Activated CD4-positive, alpha-beta memory T cell treated with anti-CD3 and anti-CD28 coated beads, Interleukin-2, amount 10 ng/mL, durations not matched to agents 7 days and 5 days (primary cell): Measurements from ENCODE around the gene PRICKLE2. TPM values are rescaled to one million over a fixed set of nuclear protein-coding genes. Genes with fewer than 3 reads are reported as not detected.
"Not testable (repeated sequence)": the region's sequence is repeated elsewhere in the genome, so short reads cannot be mapped to it uniquely, and the experiment has no call there.

ENCODE experiments used
- CTCF ChIA-PET: fragments of 350-600 bp; sonication (Branson Sonifier 250); formaldehyde crosslinking; loops from one replicate; lab custom pipeline; 2021; ENCODE audit warnings: antibody characterized with exemption, inconsistent platforms; lab: Charles Lee
- POLR2A ChIA-PET: fragments of 350-600 bp; sonication (Branson Sonifier 250); formaldehyde crosslinking; loops from one replicate; lab custom pipeline; 2021; ENCODE audit warnings: antibody characterized with exemption; lab: Charles Lee
- DNase-seq: peaks from one replicate; pipeline ENCODE4 v3.0.0-alpha.2; 2020
- H3K27ac Mint-ChIP-seq: one replicate; pipeline ENCODE4 v1.8.0; 2021; ENCODE audit warnings: mild to moderate bottlenecking, mixed read lengths
- H3K27me3 Mint-ChIP-seq: one replicate; pipeline ENCODE4 v1.8.0; 2021; ENCODE audit warnings: mixed read lengths
- H3K36me3 Mint-ChIP-seq: one replicate; pipeline ENCODE4 v1.8.0; 2021; ENCODE audit warnings: low read depth, mixed read lengths
- H3K4me1 Mint-ChIP-seq: one replicate; pipeline ENCODE4 v1.8.0; 2021; ENCODE audit warnings: mixed read lengths
- H3K4me3 Mint-ChIP-seq: one replicate; pipeline ENCODE4 v1.8.0; 2021; ENCODE audit warnings: mild to moderate bottlenecking, mixed read lengths
- H3K9me3 Mint-ChIP-seq: one replicate; pipeline ENCODE4 v1.8.0; 2021; ENCODE audit warnings: mixed read lengths
- total RNA-seq, 2 experiments: library from RNA; stranded (reverse); gene quantifications; one replicate each; pipeline ENCODE4 v1.2.3, GENCODE V29; 2021

PRICKLE2 gene
- total RNA-seq, 2 experiments from 2014 or later, result not detected

GRCh38 chr3:64091501-64091900 lies 133.8 kb downstream of the PRICKLE2 start:
- POLR2A ChIA-PET, result no interaction called here
- Mint-ChIP-seq H3K27me3 (peaks cover 2% of the 10 kb centered on the region), H3K27ac (no peak overlapping the region), H3K4me1 (no peaks in the 10 kb centered on the region), H3K9me3 (no peaks in the 10 kb centered on the region), H3K4me3 (no peak overlapping the region), H3K36me3 (no peaks in the 10 kb centered on the region)
- CTCF ChIA-PET, result no interaction called here
- no peak for DNase-seq

DNA sequence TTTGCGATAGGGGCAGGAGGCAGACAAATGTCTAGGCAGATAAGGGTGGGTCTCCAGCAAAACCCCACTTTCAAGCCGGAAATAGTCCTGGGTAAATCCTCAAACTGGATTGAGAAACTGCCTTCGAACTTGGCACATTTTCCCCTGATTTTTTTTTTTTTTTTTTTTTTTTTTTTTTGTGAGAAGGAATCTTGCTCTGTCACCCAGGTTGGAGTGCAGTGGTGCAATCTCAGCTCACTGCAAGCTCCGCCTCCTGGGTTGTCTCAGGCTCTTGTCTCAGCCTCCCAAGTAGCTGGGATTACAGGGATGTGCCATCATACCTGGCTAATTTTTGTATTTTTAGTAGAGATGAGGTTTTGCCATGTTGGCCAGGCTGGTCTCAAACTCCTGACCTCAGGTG lies 135.9 kb downstream of the PRICKLE2 start:
- H3K4me1 Mint-ChIP-seq, H3K9me3 Mint-ChIP-seq, DNase-seq, H3K36me3 Mint-ChIP-seq, CTCF ChIA-PET, H3K4me3 Mint-ChIP-seq, H3K27me3 Mint-ChIP-seq, H3K27ac Mint-ChIP-seq: not testable (repeated sequence)
- POLR2A ChIA-PET, result interaction anchor here (0.6 kb wide), 1 partner anchor 412 kb away, joined by 3 read pairs; no protein-coding TSS in a partner anchor

DNA sequence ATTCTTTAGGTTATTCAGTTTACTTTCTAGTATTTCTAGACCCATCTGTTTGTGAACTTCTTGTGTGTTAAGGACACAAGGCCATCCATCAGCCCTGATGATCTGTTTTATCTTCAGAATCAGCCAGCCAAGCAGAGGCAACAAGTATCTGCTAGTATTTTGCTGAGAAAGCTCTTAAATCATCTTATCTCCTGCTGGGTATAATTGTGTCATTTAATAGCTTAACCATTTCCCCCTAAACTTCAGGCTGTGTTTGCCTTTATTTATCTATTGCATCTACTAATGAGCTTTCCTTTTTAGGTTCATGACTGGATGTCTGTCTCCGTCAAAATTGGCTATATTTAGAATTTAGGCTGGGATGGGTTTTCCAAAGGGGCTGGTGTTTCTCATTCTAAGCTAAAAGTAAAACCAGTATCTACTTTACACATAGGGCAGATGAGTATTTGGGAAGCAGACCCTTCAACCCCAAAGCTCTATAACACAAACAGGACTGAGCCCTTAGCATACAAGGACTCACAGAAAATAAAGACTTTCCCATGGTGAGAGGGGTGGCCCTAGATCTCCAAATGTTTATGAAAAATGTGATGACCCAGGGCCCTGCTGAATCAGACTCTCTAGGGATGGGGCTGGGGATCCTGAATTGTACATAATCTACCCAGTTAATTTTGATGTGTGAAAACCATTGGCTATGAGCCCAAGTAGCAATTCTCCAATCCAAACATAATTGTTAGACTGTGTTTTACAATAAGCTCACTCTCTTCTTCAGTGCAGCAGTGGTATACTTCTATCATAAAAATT lies 136.7 kb downstream of the PRICKLE2 start:
- no peak for DNase-seq
- Mint-ChIP-seq H3K9me3 (no peaks in the 10 kb centered on the region), H3K27me3 (peaks cover 5% of the 10 kb centered on the region), H3K4me3 (no peak overlapping the region), H3K27ac (no peak overlapping the region), H3K4me1 (no peaks in the 10 kb centered on the region), H3K36me3 (no peaks in the 10 kb centered on the region)
- CTCF ChIA-PET, result no interaction called here
- POLR2A ChIA-PET, result no interaction called here

- Mint-ChIP-seq H3K9me3 (no peaks in the 10 kb centered on the region), H3K27me3 (peaks cover 5% of the 10 kb centered on the region), H3K36me3 (no peaks in the 10 kb centered on the region), H3K4me1 (no peaks in the 10 kb centered on the region), H3K4me3 (no peak overlapping the region), H3K27ac (no peak overlapping the region)
- DNase-seq, result no peak
- CTCF ChIA-PET, result no interaction called here
- POLR2A ChIA-PET, result no interaction called here
These were observed 138.6 kb downstream of the PRICKLE2 start for GRCh38 chr3:64086479-64087252.

- ChIA-PET POLR2A (no interaction called here), CTCF (no interaction called here)
- H3K4me3 Mint-ChIP-seq, result no peak overlapping the region
- H3K4me1 Mint-ChIP-seq, result no peaks in the 10 kb centered on the region
- H3K27ac Mint-ChIP-seq, result no peak overlapping the region
- H3K27me3 Mint-ChIP-seq, result peaks cover 5% of the 10 kb centered on the region
- H3K9me3 Mint-ChIP-seq, result no peaks in the 10 kb centered on the region
- no peak for DNase-seq
- no peaks in the 10 kb centered on the region for H3K36me3 Mint-ChIP-seq
These were observed 140.6 kb downstream of the PRICKLE2 start for GRCh38 chr3:64084640-64085039.

DNA sequence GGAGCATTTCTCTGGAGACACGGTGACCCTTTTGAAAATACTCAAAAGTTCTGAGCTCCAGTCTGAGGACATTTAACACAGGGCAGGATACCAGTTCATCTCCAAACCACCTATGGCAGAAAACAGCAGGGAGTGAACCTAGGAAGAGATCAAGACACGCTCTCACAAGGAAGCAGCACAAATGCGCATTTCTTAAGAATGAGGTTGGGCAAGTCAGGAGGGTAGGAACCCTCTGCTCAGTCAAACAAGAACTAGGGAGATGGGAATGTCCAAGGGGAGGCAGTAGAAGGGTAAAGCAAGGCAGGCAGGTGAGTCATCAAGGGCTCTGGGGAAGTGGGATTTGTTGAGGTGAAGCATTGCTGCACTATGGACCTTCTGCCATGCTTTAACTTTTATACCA lies 141.7 kb downstream of the PRICKLE2 start:
- ChIA-PET CTCF (no interaction called here), POLR2A (no interaction called here)
- H3K4me1 Mint-ChIP-seq, result no peaks in the 10 kb centered on the region
- no peak for DNase-seq
- peaks cover 5% of the 10 kb centered on the region for H3K27me3 Mint-ChIP-seq
- H3K36me3 Mint-ChIP-seq, result no peaks in the 10 kb centered on the region
- no peaks in the 10 kb centered on the region for H3K9me3 Mint-ChIP-seq
- no peak overlapping the region for H3K4me3 Mint-ChIP-seq
- no peak overlapping the region for H3K27ac Mint-ChIP-seq

DNA sequence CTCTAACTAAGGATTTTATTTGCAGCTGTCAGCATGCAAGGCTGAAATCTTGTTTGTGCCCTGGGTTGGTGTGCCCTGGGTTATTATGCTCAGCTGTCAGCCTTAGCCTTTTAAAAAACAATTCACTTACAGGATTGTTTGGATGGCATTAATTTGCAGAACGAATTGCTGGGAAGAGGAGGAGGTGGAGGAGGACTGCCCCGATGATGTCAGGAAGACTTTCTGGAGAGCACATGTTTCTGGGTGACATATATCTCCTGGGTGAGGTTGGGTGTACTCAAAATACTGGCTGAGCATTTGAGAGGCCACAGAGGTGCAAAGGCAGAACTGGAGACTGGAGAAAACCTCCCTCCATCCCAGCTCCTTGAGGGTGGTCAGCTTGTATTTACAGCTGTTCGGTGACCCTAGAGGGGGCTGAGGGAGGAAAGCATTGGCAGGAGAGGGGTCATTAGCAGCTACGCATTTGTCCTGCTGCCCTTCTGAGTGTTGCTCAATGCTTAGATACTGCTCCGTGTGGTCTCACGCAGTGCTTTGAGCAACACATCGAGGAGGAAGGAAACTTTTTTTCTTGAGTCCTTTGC lies 142.2 kb downstream of the PRICKLE2 start:
- DNase-seq, result no peak
- ChIA-PET POLR2A (no interaction called here), CTCF (no interaction called here)
- no peaks in the 10 kb centered on the region for H3K9me3 Mint-ChIP-seq
- H3K36me3 Mint-ChIP-seq, result no peaks in the 10 kb centered on the region
- no peak overlapping the region for H3K27ac Mint-ChIP-seq
- H3K27me3 Mint-ChIP-seq, result peaks cover 5% of the 10 kb centered on the region
- H3K4me3 Mint-ChIP-seq, result no peak overlapping the region
- no peaks in the 10 kb centered on the region for H3K4me1 Mint-ChIP-seq

- H3K27me3 Mint-ChIP-seq, result peaks cover 5% of the 10 kb centered on the region
- no peak for DNase-seq
- ChIA-PET POLR2A (no interaction called here), CTCF (no interaction called here)
- H3K4me3 Mint-ChIP-seq, result no peak overlapping the region
- no peaks in the 10 kb centered on the region for H3K4me1 Mint-ChIP-seq
- H3K27ac Mint-ChIP-seq, result no peak overlapping the region
- no peaks in the 10 kb centered on the region for H3K9me3 Mint-ChIP-seq
- H3K36me3 Mint-ChIP-seq, result no peaks in the 10 kb centered on the region
These were observed 142.9 kb downstream of the PRICKLE2 start for GRCh38 chr3:64082411-64082810.

- no peak for DNase-seq
- CTCF ChIA-PET, result no interaction called here
- POLR2A ChIA-PET, result no interaction called here
- Mint-ChIP-seq H3K27ac (no peak overlapping the region), H3K27me3 (peaks cover under 1% of the 10 kb centered on the region), H3K36me3 (no peaks in the 10 kb centered on the region), H3K4me1 (no peaks in the 10 kb centered on the region), H3K9me3 (no peaks in the 10 kb centered on the region), H3K4me3 (no peak overlapping the region)
These were observed 144.0 kb downstream of the PRICKLE2 start for GRCh38 chr3:64081235-64081630.

GRCh38 chr3:64080616-64081234 lies 144.5 kb downstream of the PRICKLE2 start:
- CTCF ChIA-PET, result no interaction called here
- Mint-ChIP-seq H3K27ac (no peak overlapping the region), H3K36me3 (no peaks in the 10 kb centered on the region), H3K4me3 (no peak overlapping the region), H3K9me3 (no peaks in the 10 kb centered on the region), H3K4me1 (no peaks in the 10 kb centered on the region), H3K27me3 (no peaks in the 10 kb centered on the region)
- POLR2A ChIA-PET, result no interaction called here
- no peak for DNase-seq

- DNase-seq, result no peak
- Mint-ChIP-seq H3K4me3 (no peak overlapping the region), H3K36me3 (no peaks in the 10 kb centered on the region), H3K9me3 (no peaks in the 10 kb centered on the region), H3K27ac (no peak overlapping the region), H3K4me1 (no peaks in the 10 kb centered on the region), H3K27me3 (peaks cover under 1% of the 10 kb centered on the region)
- CTCF ChIA-PET, result no interaction called here
- POLR2A ChIA-PET, result no interaction called here
These were observed 145.7 kb downstream of the PRICKLE2 start for GRCh38 chr3:64079369-64080150.

DNA sequence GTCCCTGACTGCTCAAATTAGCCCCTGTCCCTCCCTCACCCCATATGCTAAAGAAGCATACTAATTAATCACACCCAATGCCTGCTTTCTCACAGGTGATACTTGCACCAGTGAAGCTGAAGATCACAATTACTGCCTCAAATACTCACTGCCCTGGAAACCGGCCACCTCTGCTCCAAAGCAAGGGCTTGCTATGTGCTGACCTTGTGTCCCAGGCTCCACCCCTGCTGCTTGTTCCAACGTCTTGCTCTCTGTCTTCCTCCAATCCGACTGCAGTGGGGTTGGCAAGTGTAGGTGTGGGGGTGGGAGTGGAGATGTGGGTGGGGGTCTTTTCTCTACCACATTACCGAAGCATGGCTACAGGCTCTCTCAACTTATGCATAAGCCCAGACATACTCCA lies 146.3 kb downstream of the PRICKLE2 start:
- ChIA-PET CTCF (no interaction called here), POLR2A (no interaction called here)
- H3K9me3 Mint-ChIP-seq, result no peaks in the 10 kb centered on the region
- no peaks in the 10 kb centered on the region for H3K36me3 Mint-ChIP-seq
- DNase-seq, result no peak
- no peaks in the 10 kb centered on the region for H3K4me1 Mint-ChIP-seq
- peaks cover 5% of the 10 kb centered on the region for H3K27me3 Mint-ChIP-seq
- no peak overlapping the region for H3K4me3 Mint-ChIP-seq
- no peak overlapping the region for H3K27ac Mint-ChIP-seq
